HL-60 (cell line): Measurements from ENCODE around the gene ZFYVE26.

Experiments
- GABPA ChIP-seq: IDR thresholded peaks from 2 replicates; pipeline ENCODE4 v1.6.1; 2012; ENCODE audit warnings: low read depth
- POLR2AphosphoS5 ChIP-seq: IDR thresholded peaks from 2 replicates; pipeline ENCODE4 v1.6.1; 2012; ENCODE audit warnings: low read depth
- SPI1 ChIP-seq: IDR thresholded peaks from 2 replicates; pipeline ENCODE4 v1.6.1; 2012; ENCODE audit warnings: low read depth, mild to moderate bottlenecking, borderline replicate concordance
- TF ChIP-seq, protein P1 (sequence below): IDR thresholded peaks from one replicate; pipeline ENCODE4 v1.5.1; 2011; ENCODE audit warnings: low read length, control low read depth, inconsistent platforms; ENCODE audit not compliant: insufficient read depth
- TF ChIP-seq, protein P2 (sequence below): IDR thresholded peaks from 2 replicates; pipeline ENCODE4 v1.6.1; 2012; ENCODE audit warnings: low read depth; ENCODE audit not compliant: insufficient replicate concordance

DNA sequence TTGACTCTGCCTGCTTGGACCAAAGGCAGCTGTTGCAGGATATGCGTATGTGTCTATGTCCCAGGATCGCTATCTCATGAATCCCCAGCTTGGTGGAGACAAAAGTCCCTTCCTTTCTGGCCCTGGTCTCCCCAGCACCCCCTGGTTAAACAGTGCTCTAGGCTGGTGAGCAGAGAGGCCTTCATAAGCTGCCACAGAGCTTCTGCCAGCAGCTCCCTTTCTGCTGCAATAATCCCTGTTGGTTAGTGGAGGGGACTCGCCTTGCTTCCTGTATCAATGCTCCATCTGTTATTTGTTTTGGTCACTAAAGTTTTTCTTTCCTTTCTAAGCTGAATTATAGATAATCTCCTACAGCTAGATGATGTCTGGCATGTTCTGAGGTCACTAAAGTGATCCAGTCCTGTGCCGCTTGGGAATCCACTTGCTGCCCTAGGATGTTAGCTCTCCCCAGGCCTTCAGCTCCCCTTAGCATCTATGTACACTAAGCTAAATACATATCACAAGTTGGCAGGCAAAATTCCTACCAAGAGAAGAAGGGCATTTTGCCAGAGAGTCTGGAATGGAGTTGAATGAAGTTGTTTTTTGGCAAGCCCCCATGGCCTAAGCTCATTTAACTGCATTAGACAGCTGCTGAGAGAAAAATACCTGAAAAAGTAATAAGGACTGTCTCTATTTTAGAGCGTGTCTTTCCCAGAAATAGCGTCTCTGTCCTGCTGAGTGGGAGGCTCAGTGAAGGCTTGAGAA lies 66.9 kb downstream of the ZFYVE26 start:
- TF ChIP-seq, protein P1, sequence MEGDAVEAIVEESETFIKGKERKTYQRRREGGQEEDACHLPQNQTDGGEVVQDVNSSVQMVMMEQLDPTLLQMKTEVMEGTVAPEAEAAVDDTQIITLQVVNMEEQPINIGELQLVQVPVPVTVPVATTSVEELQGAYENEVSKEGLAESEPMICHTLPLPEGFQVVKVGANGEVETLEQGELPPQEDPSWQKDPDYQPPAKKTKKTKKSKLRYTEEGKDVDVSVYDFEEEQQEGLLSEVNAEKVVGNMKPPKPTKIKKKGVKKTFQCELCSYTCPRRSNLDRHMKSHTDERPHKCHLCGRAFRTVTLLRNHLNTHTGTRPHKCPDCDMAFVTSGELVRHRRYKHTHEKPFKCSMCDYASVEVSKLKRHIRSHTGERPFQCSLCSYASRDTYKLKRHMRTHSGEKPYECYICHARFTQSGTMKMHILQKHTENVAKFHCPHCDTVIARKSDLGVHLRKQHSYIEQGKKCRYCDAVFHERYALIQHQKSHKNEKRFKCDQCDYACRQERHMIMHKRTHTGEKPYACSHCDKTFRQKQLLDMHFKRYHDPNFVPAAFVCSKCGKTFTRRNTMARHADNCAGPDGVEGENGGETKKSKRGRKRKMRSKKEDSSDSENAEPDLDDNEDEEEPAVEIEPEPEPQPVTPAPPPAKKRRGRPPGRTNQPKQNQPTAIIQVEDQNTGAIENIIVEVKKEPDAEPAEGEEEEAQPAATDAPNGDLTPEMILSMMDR, result no peak
- TF ChIP-seq GABPA (no peak), SPI1 (no peak), POLR2AphosphoS5 (no peak)
- TF ChIP-seq, protein P2, sequence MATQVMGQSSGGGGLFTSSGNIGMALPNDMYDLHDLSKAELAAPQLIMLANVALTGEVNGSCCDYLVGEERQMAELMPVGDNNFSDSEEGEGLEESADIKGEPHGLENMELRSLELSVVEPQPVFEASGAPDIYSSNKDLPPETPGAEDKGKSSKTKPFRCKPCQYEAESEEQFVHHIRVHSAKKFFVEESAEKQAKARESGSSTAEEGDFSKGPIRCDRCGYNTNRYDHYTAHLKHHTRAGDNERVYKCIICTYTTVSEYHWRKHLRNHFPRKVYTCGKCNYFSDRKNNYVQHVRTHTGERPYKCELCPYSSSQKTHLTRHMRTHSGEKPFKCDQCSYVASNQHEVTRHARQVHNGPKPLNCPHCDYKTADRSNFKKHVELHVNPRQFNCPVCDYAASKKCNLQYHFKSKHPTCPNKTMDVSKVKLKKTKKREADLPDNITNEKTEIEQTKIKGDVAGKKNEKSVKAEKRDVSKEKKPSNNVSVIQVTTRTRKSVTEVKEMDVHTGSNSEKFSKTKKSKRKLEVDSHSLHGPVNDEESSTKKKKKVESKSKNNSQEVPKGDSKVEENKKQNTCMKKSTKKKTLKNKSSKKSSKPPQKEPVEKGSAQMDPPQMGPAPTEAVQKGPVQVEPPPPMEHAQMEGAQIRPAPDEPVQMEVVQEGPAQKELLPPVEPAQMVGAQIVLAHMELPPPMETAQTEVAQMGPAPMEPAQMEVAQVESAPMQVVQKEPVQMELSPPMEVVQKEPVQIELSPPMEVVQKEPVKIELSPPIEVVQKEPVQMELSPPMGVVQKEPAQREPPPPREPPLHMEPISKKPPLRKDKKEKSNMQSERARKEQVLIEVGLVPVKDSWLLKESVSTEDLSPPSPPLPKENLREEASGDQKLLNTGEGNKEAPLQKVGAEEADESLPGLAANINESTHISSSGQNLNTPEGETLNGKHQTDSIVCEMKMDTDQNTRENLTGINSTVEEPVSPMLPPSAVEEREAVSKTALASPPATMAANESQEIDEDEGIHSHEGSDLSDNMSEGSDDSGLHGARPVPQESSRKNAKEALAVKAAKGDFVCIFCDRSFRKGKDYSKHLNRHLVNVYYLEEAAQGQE, result no peak
